NCI-H526 (cell line): ENCODE results near the gene AWAT2.
"Not testable (repeated sequence)": the region's sequence is repeated elsewhere in the genome, so short reads cannot be mapped to it uniquely, and the experiment has no call there.

Experiments used
- DNase-seq, 2 experiments: peaks; one replicate each; lab custom pipeline; 2025; lab: John Stamatoyannopoulos, UW

The AWAT2 gene

DNA sequence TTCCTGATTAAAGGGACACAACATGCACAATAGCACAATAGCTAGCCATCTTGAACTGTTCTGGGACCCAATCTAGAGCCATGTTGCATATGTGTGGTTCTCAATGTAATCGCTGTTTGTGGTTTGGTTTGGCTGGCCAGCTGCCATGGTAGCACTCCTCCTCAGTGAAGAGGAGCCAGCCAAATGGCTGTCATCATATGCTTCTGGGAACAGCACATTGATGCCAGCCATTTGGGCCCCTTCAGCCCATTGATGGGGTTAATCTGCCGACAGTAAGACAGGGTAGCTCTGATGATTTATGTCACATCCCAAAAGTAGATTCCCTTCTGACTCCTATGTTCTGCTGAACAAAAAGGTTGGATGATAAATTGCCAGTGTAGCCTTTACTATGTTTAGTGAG is 48.5 kb downstream of the AWAT2 start:
- DNase-seq: no peak

DNA sequence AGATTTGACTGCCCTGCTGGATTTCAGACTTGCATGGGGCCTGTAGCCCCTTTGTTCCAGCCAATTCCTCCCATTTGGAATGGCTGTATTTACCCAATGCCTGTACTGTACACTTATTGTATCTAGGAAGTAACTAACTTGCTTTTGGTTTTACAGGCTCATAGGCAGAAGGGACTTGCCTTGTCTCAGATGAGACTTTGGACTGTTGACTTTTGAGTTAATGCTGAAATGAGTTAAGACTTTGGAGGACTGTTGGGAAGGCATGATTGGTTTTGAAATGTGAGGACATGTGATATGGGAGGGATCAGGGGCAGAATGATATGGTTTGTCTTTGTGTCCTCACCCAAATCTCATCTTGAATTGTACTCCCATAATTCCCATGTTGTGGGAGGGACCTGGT is 51.4 kb downstream of the AWAT2 start:
- DNase-seq: not testable (repeated sequence)

DNA sequence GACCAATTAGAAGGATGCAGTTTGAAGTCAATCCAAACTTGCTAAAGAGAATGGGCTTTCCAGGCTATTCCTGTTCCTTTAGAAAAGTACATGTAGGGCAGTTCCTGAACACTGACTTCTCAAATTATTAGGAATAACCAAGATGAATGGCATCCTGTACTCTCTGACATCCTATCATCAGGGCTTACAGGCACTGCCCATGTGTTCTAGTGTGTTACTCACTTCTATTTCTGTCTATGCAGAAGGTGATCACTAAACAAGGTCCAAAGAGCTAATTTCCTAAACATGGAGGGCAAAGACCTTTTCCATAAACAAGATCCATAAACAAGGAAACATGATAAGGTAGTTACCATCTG is 53.6 kb downstream of the AWAT2 start:
- no peak for DNase-seq

DNA sequence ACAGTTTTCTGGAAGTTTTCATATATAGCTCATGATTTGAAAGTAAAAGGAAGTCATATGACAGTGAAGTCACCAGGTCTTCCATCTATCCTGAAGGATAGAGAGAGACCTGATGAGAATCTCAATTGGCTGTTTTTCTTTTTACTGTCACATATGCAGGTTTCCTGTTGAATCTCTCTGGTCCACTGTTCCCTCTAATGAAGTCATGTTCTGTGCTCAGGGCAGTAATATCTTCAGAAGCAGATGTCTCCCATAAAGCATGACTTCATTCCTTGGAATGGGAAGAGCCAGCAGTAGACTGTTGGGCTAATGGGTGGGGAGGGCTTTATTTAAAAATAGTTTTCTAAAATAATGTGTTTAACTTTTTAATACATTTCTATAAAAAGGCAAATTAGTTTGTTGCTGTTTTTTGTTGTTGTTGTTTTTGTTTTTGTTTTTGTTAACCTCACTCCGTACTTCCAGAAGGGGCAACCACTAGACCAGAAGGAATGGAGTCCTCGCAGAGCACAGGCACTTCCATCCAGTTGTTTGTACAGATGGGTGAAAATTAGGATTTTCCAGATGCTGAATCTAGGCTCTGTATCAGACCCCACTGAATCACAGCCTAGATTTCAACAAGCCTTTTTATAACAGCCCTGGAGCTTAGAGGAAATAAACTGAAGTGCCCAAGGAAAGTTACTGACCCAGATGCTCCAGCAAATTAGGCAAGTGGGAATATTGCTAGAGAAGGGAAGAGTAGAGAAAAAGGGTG is 54.2 kb downstream of the AWAT2 start:
- DNase-seq: no peak

DNA sequence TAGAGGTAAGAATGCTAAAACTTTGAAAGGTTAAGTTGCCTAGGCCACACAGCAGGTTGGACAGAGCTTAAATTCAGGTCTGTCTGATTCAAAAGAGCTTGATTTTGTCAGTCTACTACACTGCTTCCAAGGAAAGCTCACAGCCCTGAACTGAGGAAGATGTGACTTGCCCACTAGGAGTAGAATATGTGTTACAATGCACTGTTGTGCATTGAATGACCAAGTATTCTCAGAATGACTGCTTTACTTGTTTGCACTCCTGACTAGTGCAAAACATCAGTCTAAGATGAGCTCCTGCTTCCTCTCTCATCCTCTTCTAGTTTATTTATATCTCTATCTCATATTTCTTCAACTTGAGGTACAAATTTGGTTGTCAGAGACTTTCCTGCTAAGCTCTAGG is 56.2 kb downstream of the AWAT2 start:
- DNase-seq: no peak

DNA sequence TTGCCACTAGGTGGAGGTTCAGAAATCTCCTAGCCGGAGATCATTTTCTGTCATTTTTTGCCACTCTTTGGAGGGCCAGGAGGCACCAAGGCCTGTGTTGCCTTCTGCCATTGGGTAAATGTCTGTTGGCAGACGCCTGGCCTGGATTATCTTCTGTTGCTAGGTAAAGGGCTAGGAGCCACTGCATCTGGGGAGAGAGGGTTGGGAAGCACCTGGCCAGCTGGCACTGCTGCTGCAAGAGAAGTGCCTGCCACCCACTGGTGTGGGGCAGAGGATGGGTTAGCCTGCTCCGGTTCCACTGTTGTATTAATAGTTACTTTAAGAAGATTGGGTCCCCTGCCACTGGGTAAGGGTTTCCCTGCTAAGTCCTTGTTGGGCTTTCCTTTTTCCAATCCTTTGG is 58.1 kb downstream of the AWAT2 start:
- no peak for DNase-seq
